Activated CD4-positive, alpha-beta memory T cell treated with anti-CD3 and anti-CD28 coated beads, Interleukin-2, amount 10 ng/mL, durations not matched to agents 7 days and 5 days (primary cell): Measurements from ENCODE around the gene EZH2. TPM values are rescaled to one million over a fixed set of nuclear protein-coding genes. Genes with fewer than 3 reads are reported as not detected.
A peak's percentile ranks its signal among the peaks of the same experiment; 100 is the strongest.

ENCODE experiments used
- CTCF ChIA-PET: fragments of 350-600 bp; sonication (Branson Sonifier 250); formaldehyde crosslinking; loops from one replicate; lab custom pipeline; 2021; ENCODE audit warnings: antibody characterized with exemption, inconsistent platforms; lab: Charles Lee
- POLR2A ChIA-PET: fragments of 350-600 bp; sonication (Branson Sonifier 250); formaldehyde crosslinking; loops from one replicate; lab custom pipeline; 2021; ENCODE audit warnings: antibody characterized with exemption; lab: Charles Lee
- DNase-seq: peaks from one replicate; pipeline ENCODE4 v3.0.0-alpha.2; 2020
- H3K27ac Mint-ChIP-seq: one replicate; pipeline ENCODE4 v1.8.0; 2021; ENCODE audit warnings: mild to moderate bottlenecking, mixed read lengths
- H3K27me3 Mint-ChIP-seq: one replicate; pipeline ENCODE4 v1.8.0; 2021; ENCODE audit warnings: mixed read lengths
- H3K36me3 Mint-ChIP-seq: one replicate; pipeline ENCODE4 v1.8.0; 2021; ENCODE audit warnings: low read depth, mixed read lengths
- H3K4me1 Mint-ChIP-seq: one replicate; pipeline ENCODE4 v1.8.0; 2021; ENCODE audit warnings: mixed read lengths
- H3K4me3 Mint-ChIP-seq: one replicate; pipeline ENCODE4 v1.8.0; 2021; ENCODE audit warnings: mild to moderate bottlenecking, mixed read lengths
- H3K9me3 Mint-ChIP-seq: one replicate; pipeline ENCODE4 v1.8.0; 2021; ENCODE audit warnings: mixed read lengths
- total RNA-seq, 2 experiments: library from RNA; stranded (reverse); gene quantifications; one replicate each; pipeline ENCODE4 v1.2.3, GENCODE V29; 2021

EZH2 gene
- total RNA-seq, 2 experiments from 2014 or later = 87.7 to 88.4 TPM

GRCh38 chr7:148915211-148915610 lies 31.1 kb upstream of the EZH2 start:
- no peaks in the 10 kb centered on the region for H3K9me3 Mint-ChIP-seq
- H3K36me3 Mint-ChIP-seq = no peaks in the 10 kb centered on the region
- ChIA-PET POLR2A (interaction anchor here (0.7 to 4.1 kb wide), 9 partner anchors 12 to 114 kb away, joined by 3 to 39 read pairs (median 3); no protein-coding TSS in a partner anchor), CTCF (interaction anchor here (2.4 kb wide), 1 partner anchor 16 kb away, joined by 5 read pairs; no protein-coding TSS in a partner anchor)
- H3K4me1 Mint-ChIP-seq = peaks cover 58% of the 10 kb centered on the region
- no peak for DNase-seq
- peak overlapping the region; percentile 85 for H3K27ac Mint-ChIP-seq
- no peak overlapping the region for H3K4me3 Mint-ChIP-seq
- H3K27me3 Mint-ChIP-seq = no peaks in the 10 kb centered on the region

- Mint-ChIP-seq H3K27me3 (peaks cover 3% of the 10 kb centered on the region), H3K27ac (peak overlapping the region; percentile 85), H3K36me3 (no peaks in the 10 kb centered on the region), H3K9me3 (no peaks in the 10 kb centered on the region), H3K4me1 (peaks cover 53% of the 10 kb centered on the region), H3K4me3 (peak overlapping the region; percentile 31)
- ChIA-PET POLR2A (interaction anchor here (0.5 to 4.1 kb wide), 18 partner anchors 9 to 233 kb away, joined by 3 to 39 read pairs (median 4); partner anchors contain the start of genes CUL1, EZH2 and ZNF398), CTCF (interaction anchor here (0.8 to 2.7 kb wide), 6 partner anchors 9 to 339 kb away, joined by 3 to 19 read pairs (median 4); no protein-coding TSS in a partner anchor)
- DNase-seq = peak; percentile 56
These were observed 30.2 kb upstream of the EZH2 start for GRCh38 chr7:148914208-148914777.

GRCh38 chr7:148912758-148913541 lies 28.9 kb upstream of the EZH2 start:
- peak overlapping the region; percentile 85 for H3K27ac Mint-ChIP-seq
- DNase-seq = peak; percentile 50
- peaks cover 10% of the 10 kb centered on the region for H3K27me3 Mint-ChIP-seq
- no peaks in the 10 kb centered on the region for H3K9me3 Mint-ChIP-seq
- POLR2A ChIA-PET = interaction anchor here (0.8 to 4.1 kb wide), 14 partner anchors 10 to 349 kb away, joined by 3 to 39 read pairs (median 4); partner anchors contain the start of genes CUL1, EZH2 and ZNF398
- no peaks in the 10 kb centered on the region for H3K36me3 Mint-ChIP-seq
- peaks cover 49% of the 10 kb centered on the region for H3K4me1 Mint-ChIP-seq
- H3K4me3 Mint-ChIP-seq = peak overlapping the region; percentile 31
- CTCF ChIA-PET = interaction anchor here (0.7 to 2.7 kb wide), 6 partner anchors 10 to 215 kb away, joined by 3 to 19 read pairs (median 4); partner anchors contain the start of gene CUL1

GRCh38 chr7:148912151-148912550 lies 28.1 kb upstream of the EZH2 start:
- no peak overlapping the region for H3K4me3 Mint-ChIP-seq
- peak overlapping the region; percentile 85 for H3K27ac Mint-ChIP-seq

GRCh38 chr7:148911626-148912025 lies 27.5 kb upstream of the EZH2 start:
- POLR2A ChIA-PET = interaction anchor here (0.9 to 2.0 kb wide), 3 partner anchors 22 to 27 kb away, joined by 3 to 6 read pairs (median 4); no protein-coding TSS in a partner anchor
- no peak for DNase-seq
- Mint-ChIP-seq H3K36me3 (no peaks in the 10 kb centered on the region), H3K27me3 (peaks cover 10% of the 10 kb centered on the region), H3K4me3 (no peak overlapping the region), H3K27ac (no peak overlapping the region), H3K9me3 (no peaks in the 10 kb centered on the region), H3K4me1 (peaks cover 49% of the 10 kb centered on the region)
- CTCF ChIA-PET = interaction anchor here (1.1 kb wide), 1 partner anchor 51 kb away, joined by 6 read pairs; no protein-coding TSS in a partner anchor

More at GRCh38 chr7:148912151-148912550, 28.1 kb upstream of the EZH2 start:
- Mint-ChIP-seq H3K27me3 (peaks cover 10% of the 10 kb centered on the region), H3K9me3 (no peaks in the 10 kb centered on the region), H3K4me1 (peaks cover 49% of the 10 kb centered on the region), H3K36me3 (no peaks in the 10 kb centered on the region)
- CTCF ChIA-PET = interaction anchor here (0.9 to 2.7 kb wide), 3 partner anchors 10 to 51 kb away, joined by 3 to 19 read pairs (median 6); no protein-coding TSS in a partner anchor
- POLR2A ChIA-PET = interaction anchor here (0.9 to 4.1 kb wide), 9 partner anchors 11 to 348 kb away, joined by 3 to 39 read pairs (median 4); partner anchors contain the start of genes EZH2 and ZNF398
- no peak for DNase-seq

GRCh38 chr7:148909568-148909967 lies 25.5 kb upstream of the EZH2 start:
- Mint-ChIP-seq H3K4me1 (peaks cover 35% of the 10 kb centered on the region), H3K36me3 (no peaks in the 10 kb centered on the region), H3K27ac (no peak overlapping the region), H3K9me3 (no peaks in the 10 kb centered on the region), H3K4me3 (no peak overlapping the region), H3K27me3 (peaks cover 10% of the 10 kb centered on the region)
- DNase-seq = no peak
- ChIA-PET POLR2A (no interaction called here), CTCF (no interaction called here)

GRCh38 chr7:148906707-148907498 lies 22.8 kb upstream of the EZH2 start:
- POLR2A ChIA-PET = no interaction called here
- peaks cover 14% of the 10 kb centered on the region for H3K4me1 Mint-ChIP-seq
- H3K27me3 Mint-ChIP-seq = peaks cover 10% of the 10 kb centered on the region
- no peak overlapping the region for H3K27ac Mint-ChIP-seq
- H3K4me3 Mint-ChIP-seq = no peak overlapping the region
- CTCF ChIA-PET = no interaction called here
- no peaks in the 10 kb centered on the region for H3K36me3 Mint-ChIP-seq
- H3K9me3 Mint-ChIP-seq = no peaks in the 10 kb centered on the region
- DNase-seq = no peak

- Mint-ChIP-seq H3K36me3 (no peaks in the 10 kb centered on the region), H3K27me3 (peaks cover 10% of the 10 kb centered on the region), H3K27ac (no peak overlapping the region), H3K4me1 (peaks cover 5% of the 10 kb centered on the region), H3K9me3 (no peaks in the 10 kb centered on the region), H3K4me3 (no peak overlapping the region)
- POLR2A ChIA-PET = no interaction called here
- DNase-seq = no peak
- CTCF ChIA-PET = interaction anchor here (1.6 kb wide), 1 partner anchor 58 kb away, joined by 5 read pairs; no protein-coding TSS in a partner anchor
These were observed 21.1 kb upstream of the EZH2 start for GRCh38 chr7:148905093-148905666.

- ChIA-PET CTCF (interaction anchor here (0.6 kb wide), 1 partner anchor 58 kb away, joined by 3 read pairs; no protein-coding TSS in a partner anchor), POLR2A (interaction anchor here (0.7 to 1.8 kb wide), 4 partner anchors 11 to 38 kb away, joined by 3 to 6 read pairs (median 4); no protein-coding TSS in a partner anchor)
- H3K4me3 Mint-ChIP-seq = no peak overlapping the region
These were observed 19.4 kb upstream of the EZH2 start for GRCh38 chr7:148903504-148903903.

GRCh38 chr7:148901178-148901577 lies 17.1 kb upstream of the EZH2 start:
- Mint-ChIP-seq H3K36me3 (no peaks in the 10 kb centered on the region), H3K4me3 (no peak overlapping the region), H3K9me3 (no peaks in the 10 kb centered on the region), H3K4me1 (peaks cover 5% of the 10 kb centered on the region), H3K27me3 (peaks cover 2% of the 10 kb centered on the region), H3K27ac (no peak overlapping the region)
- CTCF ChIA-PET = interaction anchor here (1.1 to 1.3 kb wide), 2 partner anchors 12 to 22 kb away, joined by 3 to 4 read pairs; no protein-coding TSS in a partner anchor
- POLR2A ChIA-PET = no interaction called here
- DNase-seq = no peak

More at GRCh38 chr7:148903504-148903903, 19.4 kb upstream of the EZH2 start:
- peaks cover 5% of the 10 kb centered on the region for H3K4me1 Mint-ChIP-seq
- no peaks in the 10 kb centered on the region for H3K36me3 Mint-ChIP-seq
- H3K27me3 Mint-ChIP-seq = no peaks in the 10 kb centered on the region
- no peak overlapping the region for H3K27ac Mint-ChIP-seq
- no peak for DNase-seq
- H3K9me3 Mint-ChIP-seq = no peaks in the 10 kb centered on the region

- DNase-seq = no peak
These were observed 14.9 kb upstream of the EZH2 start for GRCh38 chr7:148898845-148899484.

More at GRCh38 chr7:148898845-148899484, 14.9 kb upstream of the EZH2 start:
- H3K36me3 Mint-ChIP-seq = no peaks in the 10 kb centered on the region
- no peaks in the 10 kb centered on the region for H3K9me3 Mint-ChIP-seq
- H3K4me3 Mint-ChIP-seq = no peak overlapping the region
- CTCF ChIA-PET = no interaction called here
- POLR2A ChIA-PET = no interaction called here
- H3K27ac Mint-ChIP-seq = no peak overlapping the region
- H3K4me1 Mint-ChIP-seq = peaks cover 5% of the 10 kb centered on the region
- H3K27me3 Mint-ChIP-seq = peaks cover 10% of the 10 kb centered on the region
